Mucosa of rectum (tissue), 2 donors: ENCODE data around the gene SZRD1.

Experiments used
- H3K27ac ChIP-seq, 2 donors: one replicate each; pipeline ENCODE4 v1.7.0; 2013; ENCODE audit warnings: inconsistent platforms in 2 of 2, low read depth in 2 of 2, low read length in 2 of 2
- H3K27me3 ChIP-seq, 2 donors: one replicate each; pipeline ENCODE4 v1.7.0; 2013; ENCODE audit warnings: low read length in 2 of 2; ENCODE audit not compliant: control insufficient read depth in 2 of 2, insufficient read depth in 2 of 2
- H3K36me3 ChIP-seq, 2 donors: one replicate each; pipeline ENCODE4 v1.7.0; 2013; ENCODE audit warnings: low read length in 2 of 2; ENCODE audit not compliant: control insufficient read depth in 2 of 2, insufficient read depth in 2 of 2
- H3K4me1 ChIP-seq, 2 donors: one replicate each; pipeline ENCODE4 v1.7.0; 2013; ENCODE audit warnings: low read length in 2 of 2, mild to moderate bottlenecking in 1 of 2; ENCODE audit not compliant: control insufficient read depth in 2 of 2, insufficient read depth in 2 of 2
- H3K4me3 ChIP-seq, 2 donors: one replicate each; pipeline ENCODE4 v1.7.0; 2013; ENCODE audit warnings: low read length in 2 of 2
- H3K9ac ChIP-seq, 2 donors: one replicate each; pipeline ENCODE4 v1.7.0; 2013; ENCODE audit warnings: low read length in 2 of 2, low read depth in 1 of 2, mild to moderate bottlenecking in 1 of 2
- H3K9me3 ChIP-seq, 2 donors: one replicate each; pipeline ENCODE4 v1.7.0; 2013; ENCODE audit warnings: low read length in 2 of 2; ENCODE audit not compliant: control insufficient read depth in 2 of 2
- donor health status: healthy.
- donor health status: Normal muscosa, but diverticular disease.

Gene SZRD1

DNA sequence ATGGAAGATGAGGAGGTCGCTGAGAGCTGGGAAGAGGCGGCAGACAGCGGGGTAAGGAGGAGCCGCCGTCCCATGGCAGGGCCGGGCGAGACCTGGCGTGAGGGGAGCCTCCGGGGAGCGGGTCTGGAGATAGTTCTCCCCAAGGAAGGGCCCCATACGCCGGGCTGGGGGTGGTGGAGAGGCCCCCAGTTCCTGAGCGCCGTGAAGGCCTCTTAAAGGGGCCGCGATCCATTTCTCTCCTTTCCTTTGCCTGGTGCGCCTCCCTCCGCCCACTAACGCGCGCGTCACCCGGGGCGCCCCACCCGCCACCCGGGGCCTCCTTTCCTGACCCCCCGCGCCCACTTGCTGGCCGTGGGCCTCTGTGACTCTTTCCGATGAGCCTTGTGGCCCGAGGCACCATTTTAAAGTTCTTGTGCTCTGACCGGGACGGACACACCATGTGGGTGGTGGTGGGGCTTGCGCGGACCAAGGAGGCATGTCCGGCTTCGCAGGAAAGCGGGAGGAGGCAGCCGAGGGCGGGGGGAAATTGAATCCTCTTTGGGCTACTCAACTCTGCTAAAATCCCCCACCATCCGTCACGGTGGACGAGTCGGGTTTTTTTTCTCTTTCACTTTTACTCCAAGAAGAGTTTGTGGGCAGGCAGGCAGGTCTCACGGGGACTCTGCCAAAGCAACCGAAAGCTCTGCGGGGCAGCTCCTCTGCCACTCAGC, 371 bp downstream of the SZRD1 start:
- H3K27me3 ChIP-seq: no peaks in the 10 kb centered on the region
- no peaks in the 10 kb centered on the region for H3K9me3 ChIP-seq
- peaks cover 11% of the 10 kb centered on the region in 2 donors for H3K4me1 ChIP-seq
- H3K27ac ChIP-seq: peak overlapping the region; percentile 94 to 98
- peak overlapping the region; percentile 89 to 91 for H3K9ac ChIP-seq
- H3K36me3 ChIP-seq: no peaks in the 10 kb centered on the region
- H3K4me3 ChIP-seq: peak overlapping the region; percentile 80 to 98

DNA sequence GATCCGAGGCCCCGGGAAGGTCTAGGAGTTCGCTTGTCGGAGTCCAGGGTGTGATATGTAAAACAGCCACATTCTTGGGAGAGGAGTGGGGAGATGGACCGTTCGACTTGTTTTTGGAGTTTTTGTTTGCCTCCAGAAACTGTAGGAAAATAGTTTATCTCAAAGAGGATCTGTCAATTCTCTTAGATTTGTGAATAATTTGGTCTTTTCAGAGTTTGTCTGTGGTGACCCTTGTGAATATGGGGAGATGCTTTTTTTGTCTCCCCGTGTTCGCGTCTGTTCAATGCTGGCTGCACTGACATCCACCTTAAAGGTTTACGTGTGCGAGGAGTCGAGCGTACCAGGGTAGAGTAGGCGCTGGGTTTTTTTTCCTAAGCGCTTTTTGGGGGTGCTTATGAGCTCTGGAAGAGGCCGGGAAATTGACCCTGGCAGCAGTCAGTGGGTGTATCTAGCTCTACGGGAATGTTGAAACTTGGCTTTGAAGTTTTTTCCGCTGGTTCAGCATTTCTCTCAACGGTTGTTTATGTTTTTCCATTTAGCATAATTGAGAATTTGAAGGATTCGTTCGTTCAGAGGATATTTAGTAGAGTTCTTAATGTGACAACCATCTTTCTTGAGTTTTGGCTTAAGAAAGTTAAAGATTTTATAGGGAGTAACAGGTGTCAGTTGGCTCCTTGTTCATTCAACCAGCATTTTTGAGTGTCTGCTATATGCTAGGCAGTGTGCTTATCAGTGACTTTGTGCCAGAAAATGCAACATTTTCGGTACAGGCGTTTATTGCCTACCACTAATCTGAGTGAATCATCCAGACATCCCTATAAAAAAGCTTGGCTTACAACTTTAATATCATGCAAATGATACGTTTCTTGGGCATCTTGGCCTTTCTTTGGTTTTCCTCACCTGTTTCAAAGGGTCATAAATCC, 1.2 kb downstream of the SZRD1 start:
- H3K27ac ChIP-seq: peak overlapping the region; percentile 94 to 98

DNA sequence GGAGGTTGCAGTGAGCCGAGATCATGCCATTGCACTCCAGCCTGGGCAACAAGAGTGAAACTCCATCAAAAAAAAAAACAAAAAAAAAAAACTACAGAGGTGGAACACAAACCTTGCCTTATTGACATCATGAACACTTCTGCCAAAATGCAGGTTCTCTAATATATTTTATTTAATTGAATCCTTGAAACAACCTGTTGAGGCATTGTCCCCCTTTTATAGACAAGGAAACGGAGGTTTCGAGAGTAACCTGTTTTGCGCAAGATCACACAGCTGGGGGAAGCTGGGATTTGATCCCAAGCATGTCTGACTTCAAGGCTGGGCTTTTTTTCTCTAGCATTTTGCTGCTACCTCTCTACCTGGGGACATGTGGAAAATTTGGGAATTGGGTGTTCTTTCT, 2.8 kb downstream of the SZRD1 start:
- Histone ChIP-seq H3K4me3 (no peak overlapping the region), H3K36me3 (peaks cover 0 to 5% of the 10 kb centered on the region in 2 donors), H3K27ac (no peak overlapping the region), H3K9ac (no peak overlapping the region), H3K27me3 (no peaks in the 10 kb centered on the region), H3K4me1 (peaks cover 11 to 14% of the 10 kb centered on the region in 2 donors), H3K9me3 (no peaks in the 10 kb centered on the region)

More for the DNA sequence above, 1.2 kb downstream of the SZRD1 start:
- H3K27me3 ChIP-seq: no peaks in the 10 kb centered on the region
- peaks cover 11 to 14% of the 10 kb centered on the region in 2 donors for H3K4me1 ChIP-seq
- peaks cover 0 to 3% of the 10 kb centered on the region in 2 donors for H3K36me3 ChIP-seq
- H3K9ac ChIP-seq: peak overlapping the region; percentile 89 to 91
- H3K9me3 ChIP-seq: no peaks in the 10 kb centered on the region
- peak overlapping the region; percentile 80 to 98 for H3K4me3 ChIP-seq

DNA sequence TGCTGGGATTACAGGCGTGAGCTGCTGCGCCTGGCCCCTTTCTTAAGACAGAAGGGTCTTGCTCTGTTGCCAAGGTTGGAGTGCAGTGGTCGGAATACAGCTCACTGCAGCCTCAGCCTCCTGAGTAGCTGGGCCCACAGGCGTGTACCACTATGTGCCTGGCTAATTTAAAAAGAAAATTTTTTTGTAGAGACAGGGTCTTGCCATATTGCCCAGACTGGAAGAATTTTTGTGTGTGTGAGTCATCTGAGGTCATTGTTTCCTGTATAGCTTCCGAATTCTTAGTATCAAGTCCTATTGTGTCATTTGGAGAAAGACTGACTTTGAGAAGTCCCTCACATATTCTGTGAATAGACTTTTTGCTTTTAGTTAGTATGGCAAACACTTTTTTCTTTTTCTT, 4.7 kb downstream of the SZRD1 start:
- Histone ChIP-seq H3K9me3 (no peaks in the 10 kb centered on the region), H3K27ac (no peak overlapping the region), H3K36me3 (peaks cover 0 to 5% of the 10 kb centered on the region in 2 donors), H3K9ac (no peak overlapping the region), H3K4me1 (peaks cover 8 to 22% of the 10 kb centered on the region in 2 donors), H3K27me3 (no peaks in the 10 kb centered on the region), H3K4me3 (no peak overlapping the region)

DNA sequence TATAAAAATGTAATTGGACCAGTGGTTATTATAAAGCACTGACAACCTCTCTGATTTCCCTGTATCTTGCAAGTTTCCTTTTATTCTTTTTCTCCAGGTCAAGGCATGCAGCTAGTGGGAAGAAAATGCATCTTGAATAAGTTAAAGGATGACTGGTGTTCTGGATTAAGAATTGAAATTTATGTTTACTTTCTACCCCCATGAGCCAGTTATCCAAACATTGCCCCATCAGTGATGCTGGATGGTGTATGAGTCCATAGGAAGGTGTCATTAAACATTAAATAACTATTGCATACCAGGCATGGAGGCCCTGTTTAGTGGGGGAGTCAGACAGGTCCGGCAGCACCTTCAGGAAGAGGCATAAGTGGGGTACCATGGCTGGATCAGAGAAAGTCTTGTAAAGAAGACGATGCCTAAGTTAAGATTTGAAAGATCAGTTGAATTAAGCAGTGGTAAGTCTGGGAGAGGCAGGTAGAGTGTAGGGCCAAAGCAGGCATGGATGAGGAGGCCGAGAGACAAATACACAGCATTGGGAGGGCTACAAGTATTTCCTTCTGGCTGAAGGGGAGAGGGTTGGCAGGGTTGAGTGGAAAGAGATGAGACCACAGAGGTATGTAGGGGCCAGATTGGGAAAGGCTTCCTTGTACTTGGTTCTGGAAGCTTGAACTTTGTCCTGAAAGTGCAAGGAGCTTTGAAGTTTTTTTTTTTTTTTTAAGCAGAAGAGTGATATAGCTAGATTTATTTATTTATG, 5.7 kb downstream of the SZRD1 start:
- Histone ChIP-seq H3K27ac (no peak overlapping the region), H3K9me3 (no peaks in the 10 kb centered on the region), H3K27me3 (no peaks in the 10 kb centered on the region), H3K9ac (no peak overlapping the region), H3K4me1 (peaks cover 8 to 25% of the 10 kb centered on the region in 2 donors), H3K4me3 (no peak overlapping the region), H3K36me3 (peaks cover 0 to 5% of the 10 kb centered on the region in 2 donors)

DNA sequence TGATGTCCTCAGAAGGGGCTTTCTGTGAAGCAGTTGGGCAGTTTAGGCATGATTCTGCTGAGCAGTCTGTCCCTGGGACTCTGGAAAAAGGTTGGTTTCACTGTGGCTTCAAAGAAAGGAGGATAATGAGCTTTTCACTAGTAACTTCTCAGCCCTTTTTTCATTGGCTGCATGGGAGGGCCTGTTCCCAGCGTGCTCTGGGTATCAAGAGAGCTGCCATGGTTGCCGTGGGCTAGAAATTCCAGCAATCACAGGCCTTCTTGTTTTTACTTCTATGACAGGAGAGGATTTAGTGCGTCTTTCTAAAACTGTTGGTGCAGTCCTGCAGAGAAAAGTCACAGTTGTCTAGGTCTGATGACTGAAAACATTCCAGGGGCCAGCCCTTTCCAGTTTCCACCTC, 7.2 kb downstream of the SZRD1 start:
- no peak overlapping the region for H3K9ac ChIP-seq
- H3K36me3 ChIP-seq: peaks cover 0 to 8% of the 10 kb centered on the region in 2 donors
- H3K27me3 ChIP-seq: no peaks in the 10 kb centered on the region
- H3K27ac ChIP-seq: no peak overlapping the region
- peaks cover 0 to 18% of the 10 kb centered on the region in 2 donors for H3K4me1 ChIP-seq
- H3K9me3 ChIP-seq: no peaks in the 10 kb centered on the region
- H3K4me3 ChIP-seq: no peak overlapping the region

DNA sequence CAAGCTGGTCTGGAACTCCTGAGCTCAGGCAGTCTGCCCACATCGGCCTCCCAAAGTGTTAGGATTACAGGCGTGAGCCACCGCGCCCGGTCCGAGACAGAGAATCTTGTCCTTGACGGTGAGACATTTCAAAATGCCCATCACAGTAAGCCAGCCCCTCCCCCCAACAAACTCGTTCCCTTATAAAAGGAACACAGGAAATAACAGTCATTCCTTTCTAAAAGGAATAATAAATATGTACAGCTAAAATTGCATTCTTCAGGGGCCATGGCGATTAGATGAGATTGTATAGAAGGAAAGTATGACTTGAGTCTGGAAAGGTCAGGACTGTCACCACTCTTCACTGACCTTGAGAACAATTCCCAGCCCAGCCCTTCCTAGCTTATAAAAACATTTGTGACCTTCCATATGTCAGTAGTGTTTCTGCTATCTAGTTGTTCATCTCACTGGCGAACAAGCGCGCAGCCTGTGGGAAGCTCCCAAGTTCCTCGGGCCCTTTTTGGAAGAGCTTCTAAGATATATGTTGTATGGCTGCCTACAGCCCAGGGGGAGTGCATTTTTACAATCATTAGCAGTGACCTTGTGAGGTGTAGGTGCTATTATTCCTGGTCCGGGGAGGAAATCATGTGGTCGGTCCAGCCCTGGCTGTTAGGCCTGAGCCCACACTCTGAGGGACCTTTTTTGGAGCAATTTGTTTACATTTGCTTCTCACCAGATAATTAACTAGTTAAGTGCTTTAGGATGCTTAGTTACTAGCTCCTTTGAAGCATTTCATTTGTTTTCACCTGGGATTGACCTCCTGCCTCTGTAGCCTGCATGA, 8.7 kb downstream of the SZRD1 start:
- H3K36me3 ChIP-seq: peaks cover 0 to 8% of the 10 kb centered on the region in 2 donors
- H3K4me3 ChIP-seq: peak overlapping the region in 1 of 2 donors; percentile 26
- H3K4me1 ChIP-seq: peaks cover 0 to 20% of the 10 kb centered on the region in 2 donors
- H3K27me3 ChIP-seq: no peaks in the 10 kb centered on the region
- no peaks in the 10 kb centered on the region for H3K9me3 ChIP-seq
- no peak overlapping the region for H3K9ac ChIP-seq
- H3K27ac ChIP-seq: peak overlapping the region; percentile 4 to 5

DNA sequence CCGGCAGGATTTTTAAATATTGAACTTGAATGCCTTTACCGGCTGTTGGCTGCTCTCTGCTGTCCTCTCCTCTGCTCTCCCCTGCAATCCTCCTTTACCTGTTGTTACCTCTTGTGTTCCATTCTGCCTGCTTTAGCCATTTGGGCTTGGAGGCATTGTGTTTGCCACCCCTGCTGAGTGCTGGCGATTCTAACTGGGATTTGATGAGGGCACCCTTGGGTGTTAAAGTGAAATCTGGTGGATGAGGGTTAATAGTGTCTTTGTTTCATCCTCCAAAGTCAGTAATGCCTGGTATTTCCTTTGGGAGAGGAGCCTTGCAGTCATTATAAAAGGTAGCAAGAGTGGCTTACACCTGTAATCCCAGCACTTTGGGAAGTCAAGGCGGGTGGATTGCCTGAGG, 9.9 kb downstream of the SZRD1 start:
- H3K4me3 ChIP-seq: no peak overlapping the region
- H3K27ac ChIP-seq: no peak overlapping the region
- H3K9me3 ChIP-seq: no peaks in the 10 kb centered on the region
- no peak overlapping the region for H3K9ac ChIP-seq
- H3K4me1 ChIP-seq: peaks cover 0 to 20% of the 10 kb centered on the region in 2 donors
- H3K27me3 ChIP-seq: no peaks in the 10 kb centered on the region
- H3K36me3 ChIP-seq: peaks cover 0 to 8% of the 10 kb centered on the region in 2 donors

DNA sequence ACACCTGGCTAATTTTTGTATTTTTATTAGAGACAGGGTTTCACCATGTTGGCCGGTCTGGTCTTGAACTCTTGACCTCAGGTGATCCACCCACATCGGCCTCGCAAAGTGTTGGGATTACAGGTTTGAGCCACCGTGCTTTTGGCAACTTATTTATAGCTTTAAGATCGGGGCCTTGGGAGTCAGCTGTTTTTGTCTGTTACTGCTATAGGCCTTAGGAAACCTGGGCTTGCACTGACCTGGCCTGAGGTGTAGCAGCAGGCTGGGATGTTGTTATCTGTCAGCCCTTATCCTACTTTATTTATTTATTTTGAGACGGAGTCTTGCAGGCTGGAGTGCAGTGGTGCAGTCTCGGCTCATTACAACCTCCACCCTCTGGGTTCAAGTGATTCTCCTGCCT, 11.4 kb downstream of the SZRD1 start:
- no peak overlapping the region for H3K9ac ChIP-seq
- no peak overlapping the region for H3K27ac ChIP-seq
- no peaks in the 10 kb centered on the region for H3K9me3 ChIP-seq
- peaks cover 0 to 4% of the 10 kb centered on the region in 2 donors for H3K36me3 ChIP-seq
- H3K4me3 ChIP-seq: no peak overlapping the region
- no peaks in the 10 kb centered on the region for H3K27me3 ChIP-seq
- H3K4me1 ChIP-seq: peaks cover 0 to 17% of the 10 kb centered on the region in 2 donors
